ENCODE data around the gene P3H4.
"Not testable (repeated sequence)": the region's sequence is repeated elsewhere in the genome, so short reads cannot be mapped to it uniquely, and the experiment has no call there.

The P3H4 gene

DNA sequence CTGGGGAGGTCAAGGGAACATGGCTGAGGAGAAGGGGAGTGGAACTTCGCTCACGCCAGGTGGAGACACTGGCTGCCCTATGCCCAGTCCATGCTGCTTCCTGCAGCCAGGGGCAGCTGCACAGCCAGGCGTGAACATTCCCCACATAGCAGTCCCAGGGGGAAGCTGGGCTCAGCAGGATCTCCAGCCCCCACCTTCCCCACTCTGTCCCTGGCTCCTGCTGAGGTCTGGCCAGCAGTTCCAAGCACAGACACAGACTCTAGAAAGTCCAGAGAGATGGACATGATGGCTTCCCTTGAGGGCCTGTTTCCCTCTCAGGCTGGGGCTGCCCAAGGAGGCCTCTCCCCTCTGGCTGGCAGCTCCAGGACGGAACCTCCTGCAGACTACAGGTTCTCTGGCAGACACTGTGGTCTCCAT lies 34.6 kb downstream of the P3H4 start:
- H3K27ac ChIP-seq (replicated peaks), result no peak overlapping the region
- TF ChIP-seq, protein P1, sequence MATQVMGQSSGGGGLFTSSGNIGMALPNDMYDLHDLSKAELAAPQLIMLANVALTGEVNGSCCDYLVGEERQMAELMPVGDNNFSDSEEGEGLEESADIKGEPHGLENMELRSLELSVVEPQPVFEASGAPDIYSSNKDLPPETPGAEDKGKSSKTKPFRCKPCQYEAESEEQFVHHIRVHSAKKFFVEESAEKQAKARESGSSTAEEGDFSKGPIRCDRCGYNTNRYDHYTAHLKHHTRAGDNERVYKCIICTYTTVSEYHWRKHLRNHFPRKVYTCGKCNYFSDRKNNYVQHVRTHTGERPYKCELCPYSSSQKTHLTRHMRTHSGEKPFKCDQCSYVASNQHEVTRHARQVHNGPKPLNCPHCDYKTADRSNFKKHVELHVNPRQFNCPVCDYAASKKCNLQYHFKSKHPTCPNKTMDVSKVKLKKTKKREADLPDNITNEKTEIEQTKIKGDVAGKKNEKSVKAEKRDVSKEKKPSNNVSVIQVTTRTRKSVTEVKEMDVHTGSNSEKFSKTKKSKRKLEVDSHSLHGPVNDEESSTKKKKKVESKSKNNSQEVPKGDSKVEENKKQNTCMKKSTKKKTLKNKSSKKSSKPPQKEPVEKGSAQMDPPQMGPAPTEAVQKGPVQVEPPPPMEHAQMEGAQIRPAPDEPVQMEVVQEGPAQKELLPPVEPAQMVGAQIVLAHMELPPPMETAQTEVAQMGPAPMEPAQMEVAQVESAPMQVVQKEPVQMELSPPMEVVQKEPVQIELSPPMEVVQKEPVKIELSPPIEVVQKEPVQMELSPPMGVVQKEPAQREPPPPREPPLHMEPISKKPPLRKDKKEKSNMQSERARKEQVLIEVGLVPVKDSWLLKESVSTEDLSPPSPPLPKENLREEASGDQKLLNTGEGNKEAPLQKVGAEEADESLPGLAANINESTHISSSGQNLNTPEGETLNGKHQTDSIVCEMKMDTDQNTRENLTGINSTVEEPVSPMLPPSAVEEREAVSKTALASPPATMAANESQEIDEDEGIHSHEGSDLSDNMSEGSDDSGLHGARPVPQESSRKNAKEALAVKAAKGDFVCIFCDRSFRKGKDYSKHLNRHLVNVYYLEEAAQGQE (IDR thresholded peaks at IDR 0.05; ENCODE audit: insufficient replicate concordance, low read depth), result no peak
- TF ChIP-seq GABPA (IDR thresholded peaks at IDR 0.05; ENCODE audit: low read depth) (no peak), SPI1 (IDR thresholded peaks at IDR 0.05; ENCODE audit: borderline replicate concordance, low read depth) (no peak), POLR2AphosphoS5 (IDR thresholded peaks at IDR 0.05; ENCODE audit: low read depth) (no peak)
- TF ChIP-seq, protein P2, sequence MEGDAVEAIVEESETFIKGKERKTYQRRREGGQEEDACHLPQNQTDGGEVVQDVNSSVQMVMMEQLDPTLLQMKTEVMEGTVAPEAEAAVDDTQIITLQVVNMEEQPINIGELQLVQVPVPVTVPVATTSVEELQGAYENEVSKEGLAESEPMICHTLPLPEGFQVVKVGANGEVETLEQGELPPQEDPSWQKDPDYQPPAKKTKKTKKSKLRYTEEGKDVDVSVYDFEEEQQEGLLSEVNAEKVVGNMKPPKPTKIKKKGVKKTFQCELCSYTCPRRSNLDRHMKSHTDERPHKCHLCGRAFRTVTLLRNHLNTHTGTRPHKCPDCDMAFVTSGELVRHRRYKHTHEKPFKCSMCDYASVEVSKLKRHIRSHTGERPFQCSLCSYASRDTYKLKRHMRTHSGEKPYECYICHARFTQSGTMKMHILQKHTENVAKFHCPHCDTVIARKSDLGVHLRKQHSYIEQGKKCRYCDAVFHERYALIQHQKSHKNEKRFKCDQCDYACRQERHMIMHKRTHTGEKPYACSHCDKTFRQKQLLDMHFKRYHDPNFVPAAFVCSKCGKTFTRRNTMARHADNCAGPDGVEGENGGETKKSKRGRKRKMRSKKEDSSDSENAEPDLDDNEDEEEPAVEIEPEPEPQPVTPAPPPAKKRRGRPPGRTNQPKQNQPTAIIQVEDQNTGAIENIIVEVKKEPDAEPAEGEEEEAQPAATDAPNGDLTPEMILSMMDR (IDR thresholded peaks at IDR 0.05; ENCODE audit: insufficient read depth, low read length), result no peak
- no peak for DNase-seq (ENCODE audit: low read depth in 1 of 2, low spot score in 1 of 2)

DNA sequence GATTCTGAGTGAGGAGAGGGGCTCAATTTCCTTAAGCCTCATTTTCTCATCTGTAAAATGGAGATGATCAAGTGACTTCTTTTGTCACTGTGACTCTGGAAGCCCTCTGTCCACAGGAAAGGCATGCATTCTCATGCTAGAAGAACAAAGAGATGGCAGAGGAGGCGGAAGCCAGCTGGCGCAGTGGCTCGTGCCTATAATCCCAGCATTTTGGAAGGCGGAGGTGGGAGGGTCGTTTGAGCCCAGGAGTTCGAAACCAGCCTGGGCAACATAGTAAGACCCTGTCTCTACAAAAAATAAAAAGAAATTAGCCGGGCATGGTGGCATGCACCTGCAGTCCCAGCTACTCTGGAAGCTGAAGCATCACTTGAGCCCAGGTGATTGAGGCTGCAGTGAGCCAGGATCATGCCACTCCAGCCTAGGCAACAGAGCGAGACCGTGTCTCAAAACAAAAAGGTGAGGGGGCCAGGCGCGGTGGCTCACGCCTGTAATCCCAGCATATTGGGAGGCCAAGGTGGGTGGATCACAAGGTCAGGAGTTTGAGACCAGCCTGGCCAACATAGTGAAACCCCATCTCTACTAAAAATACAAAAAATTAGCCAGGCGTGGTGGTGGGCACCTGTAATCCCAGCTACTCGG lies 35.4 kb downstream of the P3H4 start:
- not testable (repeated sequence) for H3K27me3 ChIP-seq (ENCODE audit: insufficient read depth, poor library complexity, severe bottlenecking); H3K4me3 ChIP-seq (replicated peaks; ENCODE audit: insufficient read depth, low read length); DNase-seq (ENCODE audit: low read depth in 1 of 2, low spot score in 1 of 2); H3K27ac ChIP-seq (replicated peaks)

More for the DNA sequence above, 34.6 kb downstream of the P3H4 start:
- Histone ChIP-seq H3K27me3 (ENCODE audit: insufficient read depth, poor library complexity, severe bottlenecking) (no peaks in the 10 kb centered on the region), H3K4me3 (replicated peaks; ENCODE audit: insufficient read depth, low read length) (no peak overlapping the region)

DNA sequence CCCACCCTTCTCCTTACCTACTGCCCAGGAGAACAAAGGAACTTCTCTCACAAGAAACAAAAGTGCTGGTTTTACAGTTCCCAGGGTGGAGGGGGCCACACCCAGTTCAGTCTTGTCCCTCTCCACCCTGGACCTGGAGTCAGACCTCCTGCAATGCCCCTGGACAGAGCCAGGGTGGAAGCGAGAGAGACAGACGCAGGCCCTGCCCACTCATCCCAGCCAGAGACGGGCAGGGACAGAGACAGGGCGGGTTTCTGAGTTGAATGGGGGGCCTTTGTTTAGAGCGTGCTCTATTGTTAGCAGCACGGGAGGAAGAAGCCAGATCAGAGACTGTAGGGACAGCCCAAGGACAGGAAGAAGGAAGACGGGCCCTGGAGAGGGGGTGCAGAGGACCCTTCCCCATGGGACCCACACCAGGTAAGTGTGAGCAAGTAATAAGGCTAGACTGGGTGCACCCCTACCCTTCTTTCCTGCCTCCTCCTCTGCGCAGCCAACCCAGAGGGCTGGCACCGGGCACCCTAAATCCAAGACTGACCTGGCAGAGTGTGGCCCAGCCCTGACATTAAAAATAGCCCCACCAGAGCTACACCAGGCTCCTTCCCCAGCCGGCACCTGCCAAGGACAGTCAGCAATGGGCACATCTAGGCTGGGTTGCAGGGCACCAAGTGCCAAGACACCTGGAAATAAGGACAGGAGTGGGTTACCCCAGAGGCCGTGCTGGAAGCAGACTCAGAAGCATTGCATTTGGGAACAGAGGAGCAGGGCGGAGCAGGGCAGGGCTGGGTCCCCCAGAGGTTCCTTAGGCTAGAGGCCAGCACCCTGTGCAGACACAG lies 36.1 kb downstream of the P3H4 start:
- no peaks in the 10 kb centered on the region for H3K27me3 ChIP-seq (ENCODE audit: insufficient read depth, poor library complexity, severe bottlenecking)
- TF ChIP-seq POLR2AphosphoS5 (IDR thresholded peaks at IDR 0.05; ENCODE audit: low read depth), result no peak
- no peak for TF ChIP-seq SPI1 (IDR thresholded peaks at IDR 0.05; ENCODE audit: borderline replicate concordance, low read depth)
- TF ChIP-seq, protein P2 (IDR thresholded peaks at IDR 0.05; ENCODE audit: insufficient read depth, low read length), result no peak
- no peak for TF ChIP-seq GABPA (IDR thresholded peaks at IDR 0.05; ENCODE audit: low read depth)
- TF ChIP-seq, protein P1 (IDR thresholded peaks at IDR 0.05; ENCODE audit: insufficient replicate concordance, low read depth), result no peak
- no peak overlapping the region for H3K27ac ChIP-seq (replicated peaks)
- no peak overlapping the region for H3K4me3 ChIP-seq (replicated peaks; ENCODE audit: insufficient read depth, low read length)
- no peak for DNase-seq (ENCODE audit: low read depth in 1 of 2, low spot score in 1 of 2)

DNA sequence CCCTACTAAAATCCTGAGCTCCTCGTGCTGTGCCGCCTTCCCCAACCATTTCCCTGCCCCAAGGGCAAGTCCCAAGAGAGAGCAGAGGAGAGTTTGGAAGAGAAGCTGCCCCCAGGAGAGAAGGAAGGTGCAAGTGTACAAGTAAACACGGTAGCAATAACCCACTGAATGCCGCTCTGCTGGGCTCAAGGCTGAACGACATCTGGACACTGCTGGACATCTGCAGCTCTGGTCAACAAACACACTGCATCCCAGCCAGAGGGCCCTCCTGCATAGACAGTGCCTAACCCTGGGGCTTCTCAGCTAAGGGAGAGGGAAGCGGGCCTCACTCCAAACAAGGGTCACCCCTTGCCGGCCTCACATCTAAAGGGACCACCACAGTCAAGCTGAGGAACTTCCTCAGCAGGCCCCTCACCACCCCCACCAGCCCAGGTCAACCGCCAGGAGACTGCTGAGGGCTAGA lies 38.0 kb downstream of the P3H4 start:
- no peak for TF ChIP-seq POLR2AphosphoS5 (IDR thresholded peaks at IDR 0.05; ENCODE audit: low read depth)
- no peak for TF ChIP-seq SPI1 (IDR thresholded peaks at IDR 0.05; ENCODE audit: borderline replicate concordance, low read depth)
- TF ChIP-seq, protein P1 (IDR thresholded peaks at IDR 0.05; ENCODE audit: insufficient replicate concordance, low read depth), result no peak
- TF ChIP-seq GABPA (IDR thresholded peaks at IDR 0.05; ENCODE audit: low read depth), result no peak
- TF ChIP-seq, protein P2 (IDR thresholded peaks at IDR 0.05; ENCODE audit: insufficient read depth, low read length), result no peak
- DNase-seq (ENCODE audit: low read depth in 1 of 2, low spot score in 1 of 2), result no peak
- Histone ChIP-seq H3K27me3 (ENCODE audit: insufficient read depth, poor library complexity, severe bottlenecking) (no peaks in the 10 kb centered on the region), H3K27ac (replicated peaks) (no peak overlapping the region), H3K4me3 (replicated peaks; ENCODE audit: insufficient read depth, low read length) (no peak overlapping the region)

Data from HL-60 (cell line).